Measurements from ENCODE around the gene PTPRM.

DNA sequence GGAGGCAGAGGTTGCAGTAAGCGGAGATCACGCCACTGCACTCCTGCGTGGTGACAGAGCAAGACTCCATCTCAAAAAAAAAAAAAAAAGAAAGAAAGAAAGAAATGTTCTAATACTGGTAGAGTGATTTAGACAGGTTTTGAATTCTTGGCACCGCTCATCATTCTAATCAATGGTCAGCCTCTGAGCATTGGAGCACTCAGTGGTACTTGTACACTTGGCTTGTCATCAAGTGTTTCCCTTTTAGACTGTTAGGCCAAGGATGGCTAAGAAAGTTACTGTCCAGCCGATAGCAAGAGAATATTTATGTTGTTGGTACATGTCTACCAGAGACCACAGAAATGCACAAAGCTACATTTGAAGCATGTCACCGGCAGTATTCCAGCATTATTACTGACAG lies 598.0 kb downstream of the PTPRM start:
- TF ChIP-seq, protein P1, sequence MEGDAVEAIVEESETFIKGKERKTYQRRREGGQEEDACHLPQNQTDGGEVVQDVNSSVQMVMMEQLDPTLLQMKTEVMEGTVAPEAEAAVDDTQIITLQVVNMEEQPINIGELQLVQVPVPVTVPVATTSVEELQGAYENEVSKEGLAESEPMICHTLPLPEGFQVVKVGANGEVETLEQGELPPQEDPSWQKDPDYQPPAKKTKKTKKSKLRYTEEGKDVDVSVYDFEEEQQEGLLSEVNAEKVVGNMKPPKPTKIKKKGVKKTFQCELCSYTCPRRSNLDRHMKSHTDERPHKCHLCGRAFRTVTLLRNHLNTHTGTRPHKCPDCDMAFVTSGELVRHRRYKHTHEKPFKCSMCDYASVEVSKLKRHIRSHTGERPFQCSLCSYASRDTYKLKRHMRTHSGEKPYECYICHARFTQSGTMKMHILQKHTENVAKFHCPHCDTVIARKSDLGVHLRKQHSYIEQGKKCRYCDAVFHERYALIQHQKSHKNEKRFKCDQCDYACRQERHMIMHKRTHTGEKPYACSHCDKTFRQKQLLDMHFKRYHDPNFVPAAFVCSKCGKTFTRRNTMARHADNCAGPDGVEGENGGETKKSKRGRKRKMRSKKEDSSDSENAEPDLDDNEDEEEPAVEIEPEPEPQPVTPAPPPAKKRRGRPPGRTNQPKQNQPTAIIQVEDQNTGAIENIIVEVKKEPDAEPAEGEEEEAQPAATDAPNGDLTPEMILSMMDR (IDR thresholded peaks at IDR 0.05): no peak
- TF ChIP-seq, protein P2, sequence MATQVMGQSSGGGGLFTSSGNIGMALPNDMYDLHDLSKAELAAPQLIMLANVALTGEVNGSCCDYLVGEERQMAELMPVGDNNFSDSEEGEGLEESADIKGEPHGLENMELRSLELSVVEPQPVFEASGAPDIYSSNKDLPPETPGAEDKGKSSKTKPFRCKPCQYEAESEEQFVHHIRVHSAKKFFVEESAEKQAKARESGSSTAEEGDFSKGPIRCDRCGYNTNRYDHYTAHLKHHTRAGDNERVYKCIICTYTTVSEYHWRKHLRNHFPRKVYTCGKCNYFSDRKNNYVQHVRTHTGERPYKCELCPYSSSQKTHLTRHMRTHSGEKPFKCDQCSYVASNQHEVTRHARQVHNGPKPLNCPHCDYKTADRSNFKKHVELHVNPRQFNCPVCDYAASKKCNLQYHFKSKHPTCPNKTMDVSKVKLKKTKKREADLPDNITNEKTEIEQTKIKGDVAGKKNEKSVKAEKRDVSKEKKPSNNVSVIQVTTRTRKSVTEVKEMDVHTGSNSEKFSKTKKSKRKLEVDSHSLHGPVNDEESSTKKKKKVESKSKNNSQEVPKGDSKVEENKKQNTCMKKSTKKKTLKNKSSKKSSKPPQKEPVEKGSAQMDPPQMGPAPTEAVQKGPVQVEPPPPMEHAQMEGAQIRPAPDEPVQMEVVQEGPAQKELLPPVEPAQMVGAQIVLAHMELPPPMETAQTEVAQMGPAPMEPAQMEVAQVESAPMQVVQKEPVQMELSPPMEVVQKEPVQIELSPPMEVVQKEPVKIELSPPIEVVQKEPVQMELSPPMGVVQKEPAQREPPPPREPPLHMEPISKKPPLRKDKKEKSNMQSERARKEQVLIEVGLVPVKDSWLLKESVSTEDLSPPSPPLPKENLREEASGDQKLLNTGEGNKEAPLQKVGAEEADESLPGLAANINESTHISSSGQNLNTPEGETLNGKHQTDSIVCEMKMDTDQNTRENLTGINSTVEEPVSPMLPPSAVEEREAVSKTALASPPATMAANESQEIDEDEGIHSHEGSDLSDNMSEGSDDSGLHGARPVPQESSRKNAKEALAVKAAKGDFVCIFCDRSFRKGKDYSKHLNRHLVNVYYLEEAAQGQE (IDR thresholded peaks at IDR 0.05; ENCODE audit: insufficient read depth in 1 of 2, low read depth in 2 of 2, low read length in 1 of 2): no peak
- no peak for TF ChIP-seq TCF7L2 (IDR thresholded peaks at IDR 0.05; ENCODE audit: low read depth, low read length)
- TF ChIP-seq POLR2AphosphoS5 (IDR thresholded peaks at IDR 0.05; ENCODE audit: low read depth, low read length): no peak
- no peak for TF ChIP-seq SIN3A (IDR thresholded peaks at IDR 0.05; ENCODE audit: borderline replicate concordance, insufficient read depth, low read depth, low read length)

Measured in Panc1 (cell line).